ENCODE measurements around the gene MRTO4.
"Not testable (repeated sequence)": the region's sequence is repeated elsewhere in the genome, so short reads cannot be mapped to it uniquely, and the experiment has no call there.

The MRTO4 gene

GRCh38 chr1:19213580-19213979, 38.0 kb upstream of the MRTO4 start:
- Histone ChIP-seq H3K4me2 (ENCODE audit: low read depth, low read length) (no peak overlapping the region), H3F3A (ENCODE audit: insufficient read depth, low read length) (peaks cover 14% of the 10 kb centered on the region), H3K79me2 (ENCODE audit: low read length) (peaks cover 81% of the 10 kb centered on the region), H3K4me1 (ENCODE audit: low read length) (peaks cover 21% of the 10 kb centered on the region), H3K9ac (ENCODE audit: low read length) (no peak overlapping the region), H3K27me3 (replicated peaks; ENCODE audit: insufficient read depth, low read length) (no peaks in the 10 kb centered on the region), H3K36me3 (replicated peaks; ENCODE audit: insufficient read depth, low read length) (no peaks in the 10 kb centered on the region; the same call in 1 of the 2 replicates), H3K9me2 (replicated peaks; ENCODE audit: insufficient read depth, low read length) (no peaks in the 10 kb centered on the region), H3K4me3 (ENCODE audit: low read length) (no peak overlapping the region), H3K9me3 (replicated peaks; ENCODE audit: insufficient read depth, low read length) (no peaks in the 10 kb centered on the region), H4K20me1 (ENCODE audit: insufficient read depth, low read length) (no peaks in the 10 kb centered on the region), H2AFZ (ENCODE audit: low read length) (no peak overlapping the region), H3K27ac (ENCODE audit: low read length) (no peak overlapping the region)
- DNase-seq, result no peak
- TF ChIP-seq EZH2phosphoT487 (IDR thresholded peaks at IDR 0.05; ENCODE audit: low read length) (no peak), EZH2 (optimal IDR thresholded peaks at IDR 0.05; ENCODE audit: low read depth, low read length) (no peak), CTCF (IDR thresholded peaks at IDR 0.05; ENCODE audit: low read length) (no peak)

GRCh38 chr1:19216585-19216984, 35.0 kb upstream of the MRTO4 start:
- Histone ChIP-seq H3K4me1 (ENCODE audit: low read length) (peaks cover 11% of the 10 kb centered on the region), H3K79me2 (ENCODE audit: low read length) (peaks cover 57% of the 10 kb centered on the region)
- H3K36me3 ChIP-seq (replicated peaks; ENCODE audit: insufficient read depth, low read length), result not testable (repeated sequence)

GRCh38 chr1:19219451-19219850, 32.2 kb upstream of the MRTO4 start:
- no peak overlapping the region for H3K4me2 ChIP-seq (ENCODE audit: low read depth, low read length)
- no peaks in the 10 kb centered on the region for H3F3A ChIP-seq (ENCODE audit: insufficient read depth, low read length)
- no peaks in the 10 kb centered on the region for H4K20me1 ChIP-seq (ENCODE audit: insufficient read depth, low read length)
- H3K27ac ChIP-seq (ENCODE audit: low read length), result no peak overlapping the region
- TF ChIP-seq EZH2phosphoT487 (IDR thresholded peaks at IDR 0.05; ENCODE audit: low read length) (no peak), EZH2 (optimal IDR thresholded peaks at IDR 0.05; ENCODE audit: low read depth, low read length) (no peak), CTCF (IDR thresholded peaks at IDR 0.05; ENCODE audit: low read length) (no peak)
- peaks cover 9% of the 10 kb centered on the region; the same call in 1 of the 2 replicates for H3K36me3 ChIP-seq (replicated peaks; ENCODE audit: insufficient read depth, low read length)
- H3K9ac ChIP-seq (ENCODE audit: low read length), result no peak overlapping the region
- H3K9me3 ChIP-seq (replicated peaks; ENCODE audit: insufficient read depth, low read length), result no peaks in the 10 kb centered on the region
- H3K9me2 ChIP-seq (replicated peaks; ENCODE audit: insufficient read depth, low read length), result no peaks in the 10 kb centered on the region
- H2AFZ ChIP-seq (ENCODE audit: low read length), result no peak overlapping the region
- no peak overlapping the region for H3K4me3 ChIP-seq (ENCODE audit: low read length)
- H3K4me1 ChIP-seq (ENCODE audit: low read length), result no peaks in the 10 kb centered on the region
- DNase-seq, result no peak
- peaks cover 32% of the 10 kb centered on the region for H3K79me2 ChIP-seq (ENCODE audit: low read length)
- H3K27me3 ChIP-seq (replicated peaks; ENCODE audit: insufficient read depth, low read length), result no peaks in the 10 kb centered on the region

More at GRCh38 chr1:19216585-19216984, 35.0 kb upstream of the MRTO4 start:
- H3K9ac ChIP-seq (ENCODE audit: low read length); H3K27me3 ChIP-seq (replicated peaks; ENCODE audit: insufficient read depth, low read length); H3K4me3 ChIP-seq (ENCODE audit: low read length); H2AFZ ChIP-seq (ENCODE audit: low read length); H3K9me2 ChIP-seq (replicated peaks; ENCODE audit: insufficient read depth, low read length); H3F3A ChIP-seq (ENCODE audit: insufficient read depth, low read length); H3K9me3 ChIP-seq (replicated peaks; ENCODE audit: insufficient read depth, low read length); H4K20me1 ChIP-seq (ENCODE audit: insufficient read depth, low read length); H3K27ac ChIP-seq (ENCODE audit: low read length); DNase-seq; H3K4me2 ChIP-seq (ENCODE audit: low read depth, low read length): not testable (repeated sequence)

- H2AFZ ChIP-seq (ENCODE audit: low read length), result no peak overlapping the region
- no peaks in the 10 kb centered on the region for H3K4me1 ChIP-seq (ENCODE audit: low read length)
- H4K20me1 ChIP-seq (ENCODE audit: insufficient read depth, low read length), result no peaks in the 10 kb centered on the region
- H3K4me2 ChIP-seq (ENCODE audit: low read depth, low read length), result no peak overlapping the region
- no peak for TF ChIP-seq EZH2phosphoT487 (IDR thresholded peaks at IDR 0.05; ENCODE audit: low read length)
- no peak for TF ChIP-seq EZH2 (optimal IDR thresholded peaks at IDR 0.05; ENCODE audit: low read depth, low read length)
- TF ChIP-seq CTCF (IDR thresholded peaks at IDR 0.05; ENCODE audit: low read length), result no peak
- H3K36me3 ChIP-seq (replicated peaks; ENCODE audit: insufficient read depth, low read length), result peaks cover 9% of the 10 kb centered on the region; the same call in 1 of the 2 replicates
- H3K9me2 ChIP-seq (replicated peaks; ENCODE audit: insufficient read depth, low read length), result no peaks in the 10 kb centered on the region
- no peak for DNase-seq
- no peaks in the 10 kb centered on the region for H3F3A ChIP-seq (ENCODE audit: insufficient read depth, low read length)
- H3K9me3 ChIP-seq (replicated peaks; ENCODE audit: insufficient read depth, low read length), result no peaks in the 10 kb centered on the region
- no peak overlapping the region for H3K9ac ChIP-seq (ENCODE audit: low read length)
- peaks cover 24% of the 10 kb centered on the region for H3K79me2 ChIP-seq (ENCODE audit: low read length)
- H3K4me3 ChIP-seq (ENCODE audit: low read length), result no peak overlapping the region
- H3K27me3 ChIP-seq (replicated peaks; ENCODE audit: insufficient read depth, low read length), result no peaks in the 10 kb centered on the region
- H3K27ac ChIP-seq (ENCODE audit: low read length), result no peak overlapping the region
Measured at GRCh38 chr1:19220080-19220846, 31.3 kb upstream of the MRTO4 start.

All from MM.1S (cell line).